NCI-H146 (cell line): ENCODE data around the gene FER.
"Not testable (repeated sequence)": the region's sequence is repeated elsewhere in the genome, so short reads cannot be mapped to it uniquely, and the experiment has no call there.

ENCODE experiments used
- DNase-seq: peaks from one replicate; lab custom pipeline; 2025; lab: John Stamatoyannopoulos, UW

FER gene

DNA sequence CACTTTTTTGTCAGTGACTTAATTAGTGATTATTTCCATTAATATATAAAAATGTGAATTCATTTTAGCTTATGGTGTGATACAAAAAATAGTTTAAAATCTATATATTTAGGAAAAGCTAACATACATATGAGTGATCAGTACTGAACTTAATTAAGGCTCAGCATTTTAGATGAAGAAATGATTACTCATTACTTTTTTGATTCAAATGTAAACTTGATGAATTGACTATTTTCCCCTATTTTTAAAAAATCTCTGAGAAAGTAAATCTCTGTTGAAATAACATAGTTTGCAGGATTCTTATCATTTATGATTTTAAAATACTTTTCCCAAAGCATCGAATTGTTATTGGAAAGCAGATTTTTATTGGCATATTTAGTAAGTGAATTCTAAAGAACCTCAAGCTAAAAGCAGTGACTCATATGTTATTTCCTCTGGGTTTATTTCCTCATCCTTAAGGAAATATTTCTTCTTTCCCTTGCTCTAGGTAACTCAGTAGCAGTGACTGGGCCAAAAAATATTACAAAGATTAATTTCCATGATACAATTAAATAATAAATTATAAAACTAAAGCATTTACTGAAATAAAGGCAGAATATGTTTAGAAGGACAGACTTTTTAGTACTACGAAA, 290.6 kb downstream of the FER start:
- no peak for DNase-seq

DNA sequence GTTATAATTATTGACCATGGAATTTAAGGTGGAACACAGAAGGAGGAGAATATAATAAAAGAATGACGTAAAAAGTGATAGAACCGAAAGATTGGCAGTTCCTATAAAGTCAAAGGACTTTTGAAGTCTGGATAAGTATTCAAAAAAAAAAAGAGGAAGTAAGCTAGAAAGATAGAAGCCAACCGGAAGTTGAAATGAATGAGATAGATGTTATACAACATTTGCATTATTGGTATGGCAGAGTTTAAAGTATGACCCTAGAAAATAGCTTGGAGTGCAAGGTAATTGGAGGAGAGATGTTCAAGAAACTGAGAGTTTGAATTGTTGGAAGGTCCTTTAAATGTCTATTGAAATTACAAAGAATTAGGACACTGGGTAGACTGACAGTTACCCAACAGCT, 293.6 kb downstream of the FER start:
- DNase-seq = no peak

DNA sequence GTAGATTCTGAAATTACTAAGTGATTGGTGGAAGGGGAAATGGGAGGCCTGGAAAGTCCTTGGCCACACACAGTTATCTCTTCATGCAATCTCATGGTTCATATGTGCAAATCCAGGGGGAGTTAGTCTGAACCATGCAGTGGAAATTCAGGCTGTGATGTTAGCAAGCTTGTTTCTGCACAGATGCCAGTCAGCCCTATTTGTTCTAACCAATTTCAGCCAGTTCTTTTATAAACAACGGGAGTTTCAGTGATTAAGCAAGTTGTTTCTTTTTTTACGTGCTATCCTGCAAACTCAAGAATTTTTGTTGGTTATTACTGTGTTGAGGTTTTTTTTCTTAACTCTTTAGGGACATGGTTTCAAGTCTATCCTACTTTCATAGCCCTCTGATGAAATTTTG, 298.0 kb downstream of the FER start:
- DNase-seq = no peak

DNA sequence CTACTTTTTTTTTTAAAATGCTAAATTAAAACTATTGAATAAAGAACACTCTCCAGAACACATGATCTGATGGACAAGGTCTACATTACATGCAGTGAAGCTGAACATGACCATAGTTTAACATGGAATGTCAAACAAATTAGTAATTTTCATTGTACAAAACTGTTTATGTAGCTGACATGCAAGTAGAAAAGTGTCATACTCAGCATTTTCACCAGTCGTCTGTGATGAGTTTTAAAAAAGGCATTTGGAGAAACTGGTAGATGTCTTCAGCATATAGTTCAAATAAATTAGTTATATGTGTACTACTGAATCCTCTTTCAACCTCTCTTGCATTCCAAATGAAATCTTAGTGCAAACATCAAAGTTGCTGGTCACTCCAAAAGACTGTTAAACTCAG, 301.9 kb downstream of the FER start:
- no peak for DNase-seq

DNA sequence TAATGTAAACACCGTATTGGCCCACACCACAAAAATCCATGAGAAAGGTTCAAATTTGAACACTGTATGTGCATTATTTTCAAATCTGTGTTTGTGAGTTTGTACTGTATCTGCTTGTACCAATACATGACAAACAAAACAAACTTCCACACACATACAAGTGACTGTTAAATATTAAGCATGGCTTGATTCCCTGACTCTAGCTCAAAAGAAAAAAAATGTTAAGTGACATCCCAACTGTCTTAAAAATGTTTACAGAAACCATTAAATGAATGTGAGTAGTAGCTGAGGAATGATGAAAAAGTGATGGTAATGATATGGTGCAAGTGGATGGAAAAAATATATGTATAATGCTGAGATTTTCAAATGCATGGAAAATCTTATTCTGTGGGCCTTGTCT, 302.6 kb downstream of the FER start:
- DNase-seq = not testable (repeated sequence)

DNA sequence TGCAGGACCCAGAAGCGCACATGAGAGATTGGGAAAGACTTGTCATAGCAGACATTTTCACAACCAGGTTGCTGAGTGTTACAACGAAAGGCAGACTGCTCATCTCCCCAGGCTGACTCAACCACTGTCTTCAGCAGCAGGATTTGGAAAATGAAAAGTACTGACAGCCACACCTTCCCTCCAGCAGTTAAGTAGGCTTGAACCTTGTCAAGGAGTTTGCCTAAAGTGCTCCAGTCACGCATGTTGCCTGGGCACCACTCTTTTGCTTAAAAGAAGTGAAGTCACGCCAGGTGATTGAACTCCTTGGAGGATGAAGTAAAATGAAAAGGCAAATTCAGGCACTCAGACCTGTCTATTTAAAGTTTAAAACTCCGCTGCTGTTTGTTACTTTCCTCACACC, 304.5 kb downstream of the FER start:
- not testable (repeated sequence) for DNase-seq

DNA sequence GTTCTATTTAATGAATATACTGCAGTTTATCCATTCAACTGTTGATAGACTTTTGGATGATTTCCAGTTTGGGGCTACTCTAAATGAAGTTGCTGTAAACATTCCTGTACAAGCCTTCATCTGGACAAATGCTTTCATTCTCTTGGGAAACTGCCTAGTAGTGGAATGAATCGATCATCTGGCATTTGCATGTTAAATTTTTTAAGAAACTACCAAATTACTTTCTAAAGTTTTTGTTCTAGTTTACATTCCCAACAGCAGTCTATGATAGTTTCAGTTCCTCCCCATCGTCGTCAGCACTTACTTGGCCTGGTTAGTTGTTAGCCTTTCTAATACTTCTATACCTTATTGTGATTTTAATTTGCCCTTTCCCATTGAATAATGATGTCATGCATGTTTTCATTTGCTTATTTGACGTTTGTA, 306.3 kb downstream of the FER start:
- DNase-seq = no peak

DNA sequence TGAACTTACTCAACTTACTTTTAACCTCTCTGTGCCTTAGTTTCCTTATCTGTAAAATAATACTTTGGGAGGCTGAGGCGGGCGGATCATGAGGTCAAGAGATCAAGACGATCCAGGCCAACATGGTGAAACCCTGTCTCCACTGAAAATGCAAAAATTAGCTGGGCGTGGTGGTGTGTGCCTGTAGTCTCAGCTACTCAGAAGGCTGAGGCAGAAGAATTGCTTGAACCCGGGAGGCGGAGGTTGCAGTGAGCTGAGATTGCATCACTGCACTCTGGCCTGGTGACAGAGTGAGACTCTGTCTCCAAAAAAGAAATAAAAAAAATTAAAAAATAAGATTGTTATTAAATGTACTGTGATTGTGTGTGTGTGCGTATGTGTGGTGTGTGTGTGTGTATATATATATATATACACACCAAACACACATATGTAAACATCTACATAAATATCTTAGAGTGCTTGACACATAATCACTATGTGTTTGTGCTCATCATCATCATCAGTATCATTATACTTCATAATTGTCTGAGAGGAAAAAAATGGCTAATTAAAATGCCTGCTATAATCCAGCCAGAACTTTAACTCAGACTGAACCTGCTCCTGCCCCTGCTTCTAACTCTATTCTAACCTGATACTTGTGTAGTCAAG, 312.8 kb downstream of the FER start:
- DNase-seq = no peak

DNA sequence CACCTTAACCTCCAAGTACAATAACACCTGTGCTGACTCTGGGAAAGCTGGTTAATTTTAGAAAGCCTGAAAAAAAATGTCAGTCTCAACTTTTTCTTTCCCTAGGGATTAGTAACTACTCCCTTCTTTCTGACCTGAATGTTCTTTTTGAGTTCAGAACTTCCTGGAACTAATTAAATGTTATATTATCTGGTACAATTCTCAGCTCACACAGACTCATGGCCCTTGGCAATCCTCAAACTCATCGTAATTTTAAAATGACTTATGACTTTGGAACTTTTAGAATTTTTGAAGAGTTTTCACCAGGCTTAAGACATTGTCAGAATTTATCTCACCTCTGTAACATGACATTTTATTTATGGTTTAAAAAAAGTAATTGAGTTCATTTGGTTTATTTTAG, 315.0 kb downstream of the FER start:
- DNase-seq = no peak

DNA sequence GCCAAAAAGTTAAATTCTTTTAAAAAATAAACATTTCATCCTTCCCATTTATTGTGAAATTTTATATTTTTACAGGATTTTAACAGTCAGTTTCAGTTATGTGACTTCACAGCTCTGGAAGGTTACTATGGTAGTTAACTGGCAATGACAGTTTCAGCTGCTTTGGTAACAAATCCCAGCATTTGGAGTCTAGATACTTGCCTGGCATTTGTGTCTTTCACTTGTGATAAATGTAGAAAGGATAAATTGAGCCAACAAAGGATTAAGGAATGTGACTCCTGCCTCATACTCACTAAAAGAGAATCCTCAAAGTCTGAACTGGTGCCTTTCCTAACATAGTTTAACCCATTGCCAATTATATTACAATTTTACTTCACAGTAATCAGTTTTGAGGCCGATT, 315.5 kb downstream of the FER start:
- no peak for DNase-seq

DNA sequence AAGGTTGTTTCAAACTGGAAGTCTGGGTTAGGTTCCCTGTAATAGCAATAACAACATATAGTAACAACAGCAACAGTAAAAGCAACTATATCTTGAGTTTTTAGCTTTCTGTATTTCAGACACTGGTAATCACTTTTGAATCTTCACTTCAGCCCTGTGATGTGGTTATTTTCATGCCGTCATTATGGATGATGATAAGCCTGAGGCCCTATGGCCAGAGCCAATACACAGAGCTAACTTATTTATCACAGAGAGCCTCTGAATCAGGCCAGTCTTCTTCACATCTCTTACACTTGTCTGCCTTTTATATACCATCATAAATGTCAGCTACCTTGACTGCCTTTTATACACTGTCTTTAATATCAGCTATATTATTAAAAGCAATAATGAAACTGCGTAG, 329.0 kb downstream of the FER start:
- DNase-seq = no peak

DNA sequence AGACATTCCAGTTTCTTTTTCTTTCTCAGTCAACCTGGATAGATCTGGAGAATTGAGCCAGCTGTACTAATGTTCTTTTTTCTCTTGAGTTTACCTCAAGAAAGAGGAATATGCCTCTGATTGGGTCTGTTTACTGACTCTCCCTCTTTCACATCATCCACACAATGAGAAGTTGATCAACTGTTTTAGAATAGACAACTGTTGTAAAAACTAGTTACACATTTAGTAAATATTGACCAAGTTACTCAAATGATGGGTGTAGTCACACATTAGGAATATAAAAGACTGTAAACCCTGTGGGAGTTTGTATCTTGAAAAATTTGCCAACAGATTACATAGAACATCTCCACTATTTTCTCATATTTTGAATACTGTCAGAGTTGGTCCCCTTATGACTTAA, 330.8 kb downstream of the FER start:
- no peak for DNase-seq

DNA sequence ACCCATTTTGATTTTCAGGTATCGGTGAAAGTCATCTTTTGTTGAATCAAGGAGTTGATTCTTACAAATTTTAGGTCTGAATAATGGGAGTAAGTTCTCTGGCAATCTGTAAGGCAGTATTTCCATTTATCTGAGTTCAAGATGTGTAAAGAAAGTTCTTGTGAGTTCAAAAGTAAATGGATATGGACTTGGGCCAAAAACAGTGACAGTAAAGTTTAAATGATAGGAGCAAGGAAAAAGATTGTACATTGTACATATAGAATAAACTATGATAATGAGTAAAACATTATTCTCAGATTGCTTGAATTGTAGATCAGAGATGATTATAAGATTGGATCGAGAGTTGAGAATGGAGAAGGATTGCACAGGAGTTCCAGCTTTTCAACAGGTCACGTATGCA, 332.8 kb downstream of the FER start:
- DNase-seq = no peak

DNA sequence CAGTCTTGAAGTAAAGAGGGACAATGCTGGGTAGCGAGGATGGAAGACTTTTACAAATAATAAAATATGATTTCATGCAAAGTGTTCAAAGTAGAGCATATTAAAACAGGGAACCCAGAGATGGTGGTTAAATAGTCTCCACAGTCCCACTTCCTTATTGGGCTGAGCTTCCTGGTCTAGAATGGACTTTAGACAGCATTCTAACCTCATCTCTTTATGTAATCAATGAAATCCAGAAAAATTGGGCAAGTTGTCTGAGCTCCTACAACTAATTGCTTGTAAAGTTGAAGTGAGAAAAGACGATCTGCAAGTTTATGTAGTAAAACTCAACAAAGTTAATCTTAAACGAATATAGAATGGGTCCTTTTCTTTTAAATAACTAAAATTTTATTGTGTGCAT, 333.2 kb downstream of the FER start:
- DNase-seq = no peak

DNA sequence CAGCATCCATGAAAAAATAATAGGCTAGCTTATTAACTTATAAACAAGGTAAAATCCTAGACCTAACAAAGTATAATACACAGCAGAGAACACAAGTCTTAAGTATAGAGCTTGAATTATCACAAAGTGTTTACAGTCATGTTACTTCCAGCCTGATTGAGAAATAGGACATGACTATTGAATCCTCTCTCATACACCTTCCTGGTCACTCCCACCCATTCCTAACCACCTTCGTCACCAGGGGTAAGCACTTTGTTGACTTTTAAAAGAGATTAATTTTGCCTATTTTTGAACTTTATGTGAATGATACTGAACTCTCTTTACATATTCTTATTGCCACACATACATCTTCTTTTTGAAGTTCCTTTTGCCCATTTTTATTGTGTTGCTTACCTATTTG, 336.2 kb downstream of the FER start:
- no peak for DNase-seq

DNA sequence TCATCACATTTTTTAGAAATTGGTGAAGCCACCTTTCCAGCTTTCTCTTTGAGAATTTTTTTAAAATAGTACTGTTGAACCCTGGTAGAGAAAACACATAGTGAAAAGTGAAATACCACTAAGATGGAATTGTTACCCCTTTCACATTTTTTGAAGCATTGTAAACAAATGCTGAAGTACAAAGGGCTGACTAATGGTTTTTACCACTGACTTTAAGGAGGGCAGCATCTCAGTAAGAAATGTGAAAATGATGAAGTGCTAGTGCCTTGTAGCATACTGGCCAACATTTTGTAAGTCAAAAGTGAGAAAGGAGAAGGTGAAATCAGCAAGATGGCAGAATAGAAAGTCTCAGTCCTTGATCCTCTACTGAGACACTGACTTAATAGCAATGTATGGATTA, 341.5 kb downstream of the FER start:
- no peak for DNase-seq

DNA sequence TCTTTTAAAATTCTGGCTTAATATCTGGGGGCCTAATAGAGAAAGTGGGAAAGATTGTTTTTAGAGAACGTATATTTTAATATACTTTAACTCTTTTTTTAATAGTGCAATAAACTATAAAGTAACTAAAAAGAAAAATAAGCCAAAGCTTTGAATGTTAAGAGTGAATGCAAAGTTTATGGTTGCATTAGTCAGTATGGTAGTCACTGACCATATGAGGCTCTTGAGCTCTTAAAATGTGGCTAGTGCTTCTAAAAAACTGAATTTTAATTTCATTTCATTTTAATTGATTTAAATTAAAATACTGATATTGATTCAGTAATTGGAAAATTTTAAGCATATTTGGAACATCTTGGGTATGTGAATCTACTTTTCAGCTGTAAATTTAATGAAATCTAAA, 351.4 kb downstream of the FER start:
- no peak for DNase-seq

DNA sequence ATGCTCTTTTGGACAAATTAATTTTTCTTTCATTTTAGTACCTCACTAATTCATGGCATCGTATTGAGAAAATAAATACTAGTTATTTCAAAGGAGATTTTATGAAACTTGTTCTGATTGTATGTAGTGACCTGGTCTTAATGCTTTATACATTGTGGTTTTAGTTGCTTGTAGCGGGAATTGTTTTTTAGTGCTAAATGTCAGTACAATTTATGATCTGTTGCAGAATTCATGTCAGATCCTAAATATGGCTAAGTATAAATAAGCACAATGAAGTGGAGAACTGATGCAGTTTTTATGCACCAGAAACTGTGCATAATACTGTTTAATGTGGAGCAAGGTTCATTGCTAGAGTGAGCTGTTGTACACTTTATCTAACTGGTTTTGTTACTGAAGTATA, 353.3 kb downstream of the FER start:
- no peak for DNase-seq

DNA sequence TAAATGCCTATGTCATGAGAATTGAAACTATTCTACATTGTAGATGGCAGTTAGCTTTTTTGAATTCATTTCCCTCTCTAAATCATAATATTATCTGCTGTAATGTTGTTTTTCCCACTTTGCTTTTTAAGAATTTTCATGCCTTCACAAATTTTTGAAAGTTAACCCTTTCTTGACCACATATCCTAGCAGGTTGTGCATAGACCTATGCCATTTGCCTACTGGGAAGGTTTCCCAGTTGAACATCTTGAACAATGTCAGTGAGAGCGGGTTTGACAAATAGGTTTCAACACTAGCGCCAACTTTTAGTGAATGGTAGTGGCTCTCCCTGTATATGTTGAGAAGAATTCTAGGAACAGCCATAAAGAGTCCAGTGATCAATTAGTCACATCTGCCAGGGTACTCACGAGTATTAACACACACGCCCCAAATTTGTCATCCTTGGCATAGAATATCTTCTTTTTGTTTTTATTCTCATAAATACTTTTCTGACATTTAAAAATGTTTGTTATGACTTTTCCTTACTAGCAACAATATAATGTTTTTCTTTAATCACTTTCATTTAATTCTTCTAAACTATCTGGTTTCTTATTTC, 354.5 kb downstream of the FER start:
- no peak for DNase-seq

DNA sequence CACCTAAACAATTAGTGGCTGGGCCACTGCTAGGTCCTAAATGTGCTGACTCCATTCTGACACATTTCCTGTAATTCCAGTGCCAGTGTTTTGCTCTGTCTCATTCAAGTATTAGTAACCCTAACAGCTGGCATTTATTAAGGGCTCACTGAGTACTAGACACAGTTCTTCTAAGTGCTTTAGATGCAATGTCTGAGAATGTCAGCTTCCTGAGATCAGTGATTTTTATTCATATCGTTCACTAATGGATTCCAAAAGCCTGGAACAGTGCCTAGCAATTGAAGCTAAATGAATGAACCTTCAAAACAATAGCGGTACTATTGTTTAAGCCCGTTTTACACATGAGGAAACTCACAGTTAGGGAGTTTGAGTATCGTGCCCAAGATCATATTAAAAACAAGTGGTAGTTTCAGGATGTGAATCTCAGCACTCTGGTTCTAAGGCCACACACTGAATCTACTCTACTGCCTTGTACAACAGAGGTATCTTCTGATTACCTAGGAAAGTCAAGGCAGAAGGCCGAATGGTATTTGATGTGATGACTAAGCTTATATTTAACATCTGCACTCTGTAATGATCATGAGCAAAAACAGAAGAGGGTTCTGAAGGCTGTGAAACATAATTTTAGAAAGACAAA, 358.1 kb downstream of the FER start:
- no peak for DNase-seq

DNA sequence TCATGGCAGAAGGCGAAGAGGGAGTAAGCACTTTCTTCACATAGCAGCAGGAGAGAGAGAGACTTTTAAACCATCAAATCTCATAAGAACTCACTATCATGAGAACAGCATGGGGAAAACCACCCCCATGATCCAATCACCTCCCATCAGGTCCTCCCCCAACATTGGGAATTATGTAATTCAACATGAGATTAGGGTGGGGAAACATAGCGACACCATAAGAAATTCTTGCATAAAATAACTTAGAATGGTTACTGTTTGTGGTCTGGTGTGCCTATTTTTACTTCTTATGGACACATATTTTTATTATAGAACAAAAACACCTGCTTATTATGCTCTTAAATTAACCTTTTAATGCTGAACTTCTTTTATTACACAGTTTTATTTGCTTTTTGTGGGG, 364.0 kb downstream of the FER start:
- no peak for DNase-seq

DNA sequence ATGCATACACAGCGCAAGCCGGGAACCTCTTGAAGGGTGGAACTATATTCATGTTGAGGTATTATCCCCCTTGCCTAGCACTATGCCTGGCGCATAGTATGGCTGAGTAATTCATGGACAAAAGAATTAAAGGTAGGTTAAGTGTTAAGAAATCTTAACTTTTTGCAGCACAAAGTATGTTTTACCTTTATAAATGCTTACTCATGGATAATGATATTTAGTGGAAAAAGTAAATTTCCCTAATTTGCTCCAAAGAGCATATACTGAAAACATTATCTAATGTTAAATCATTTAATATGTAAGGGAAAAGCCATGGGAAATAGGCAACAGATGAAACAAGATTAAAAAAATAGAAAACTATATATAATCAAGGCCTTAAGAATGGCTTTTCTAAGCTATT, 365.9 kb downstream of the FER start:
- no peak for DNase-seq

DNA sequence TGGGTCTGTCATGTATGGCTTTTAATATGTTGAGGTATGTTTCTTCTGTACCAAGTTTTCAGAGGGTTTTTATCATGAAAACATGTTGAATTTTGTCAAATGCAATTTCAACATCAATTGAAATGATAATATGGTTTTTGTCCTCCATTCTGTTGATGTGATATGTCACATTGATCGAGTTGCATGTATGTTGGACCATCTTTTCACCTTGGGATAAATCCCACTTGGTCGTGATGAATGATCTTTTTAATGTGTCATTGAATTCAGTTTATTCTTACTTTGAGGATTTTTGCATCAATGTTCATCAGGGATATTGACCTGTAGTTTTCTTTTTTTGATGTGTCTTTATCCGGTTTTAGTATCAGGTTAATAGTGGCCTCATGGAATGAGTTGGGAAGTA, 373.5 kb downstream of the FER start:
- no peak for DNase-seq
